IMR-90 (cell line): ENCODE measurements around the gene SCAMP2. TPM values are rescaled to one million over a fixed set of nuclear protein-coding genes. Genes with fewer than 3 reads are reported as not detected.

ENCODE experiments used
- ATAC-seq: fragments of 200-7000 bp; cut with Tn5 transposase; 2 replicates; pipeline ENCODE4 v1.9.1; 2020; ENCODE audit warnings: low read depth, mild to moderate bottlenecking, moderate library complexity
- BruUV-seq: library from RNA; stranded (reverse); fragments of 400-500 nt; replicated peaks from 2 replicates; lab custom pipeline; 2021; lab: Mats Ljungman, UMichigan
- CTCF ChIA-PET: fragments of 300-600 bp; formaldehyde crosslinking; extraction: SDS; loops from one replicate; lab custom pipeline; 2021; ENCODE audit warnings: antibody characterized with exemption; lab: Yijun Ruan, JAX
- POLR2A ChIA-PET: fragments of 300-600 bp; sonication (Branson Sonifier 250); formaldehyde crosslinking; loops from one replicate; lab custom pipeline; 2022; ENCODE audit warnings: antibody characterized with exemption; ENCODE audit not compliant: unreplicated experiment; lab: Charles Lee
- DNase-seq: peaks from one replicate; pipeline ENCODE4 v3.0.0; 2013
- H2AFZ ChIP-seq: replicated peaks from 2 replicates; pipeline ENCODE3; 2013; ENCODE audit warnings: low read length, mild to moderate bottlenecking; ENCODE audit not compliant: poor library complexity
- H2AK5ac ChIP-seq: 2 replicates; pipeline ENCODE4 v1.6.1; 2013; ENCODE audit warnings: low read depth, low read length, inconsistent platforms
- H2AK9ac ChIP-seq: replicated peaks from 2 replicates; pipeline ENCODE3; 2013; ENCODE audit warnings: mild to moderate bottlenecking, low read depth, low read length, moderate library complexity; ENCODE audit not compliant: poor library complexity
- H2BK120ac ChIP-seq: 2 replicates; pipeline ENCODE4 v1.6.1; 2013; ENCODE audit warnings: low read depth, low read length, inconsistent platforms
- H2BK15ac ChIP-seq: 3 replicates; pipeline ENCODE4 v1.6.1; 2013; ENCODE audit warnings: low read depth, low read length, inconsistent platforms
- H2BK20ac ChIP-seq: 2 replicates; pipeline ENCODE4 v1.6.1; 2013; ENCODE audit warnings: low read depth, mild to moderate bottlenecking, inconsistent platforms, low read length, moderate library complexity
- H2BK5ac ChIP-seq: 2 replicates; pipeline ENCODE4 v1.6.1; 2013; ENCODE audit warnings: mild to moderate bottlenecking, low read depth, low read length, inconsistent platforms; ENCODE audit not compliant: poor library complexity, severe bottlenecking
- H3K14ac ChIP-seq: replicated peaks from 2 replicates; pipeline ENCODE4 v1.6.1; 2013; ENCODE audit warnings: low read depth, low read length, inconsistent platforms
- H3K18ac ChIP-seq: 2 replicates; pipeline ENCODE4 v1.6.1; 2013; ENCODE audit warnings: low read depth, low read length, control low read depth
- H3K23ac ChIP-seq: 2 replicates; pipeline ENCODE4 v1.6.1; 2013; ENCODE audit warnings: low read depth, low read length, inconsistent platforms
- H3K27ac ChIP-seq: 2 replicates; pipeline ENCODE4 v1.5.1; 2013; ENCODE audit warnings: mild to moderate bottlenecking, control low read depth, low read length; ENCODE audit not compliant: insufficient read depth
- H3K27me3 ChIP-seq: 2 replicates; pipeline ENCODE4 v1.6.1; 2013; ENCODE audit warnings: low read length; ENCODE audit not compliant: control insufficient read depth, insufficient read depth
- H3K36me3 ChIP-seq: 2 replicates; pipeline ENCODE4 v1.6.1; 2013; ENCODE audit warnings: low read length, mixed read lengths; ENCODE audit not compliant: control insufficient read depth, insufficient read depth
- H3K4ac ChIP-seq: 2 replicates; pipeline ENCODE4 v1.6.1; 2013; ENCODE audit warnings: low read depth, low read length, inconsistent platforms
- H3K4me1 ChIP-seq: 2 replicates; pipeline ENCODE4 v1.6.1; 2013; ENCODE audit warnings: low read length, mixed read lengths; ENCODE audit not compliant: control insufficient read depth, insufficient read depth
- H3K4me2 ChIP-seq: 2 replicates; pipeline ENCODE4 v1.6.1; 2013; ENCODE audit warnings: low read depth, mild to moderate bottlenecking, control low read depth, low read length, moderate library complexity
- H3K4me3 ChIP-seq: 2 replicates; pipeline ENCODE4 v1.5.1; 2013; ENCODE audit warnings: low read depth, mild to moderate bottlenecking, control low read depth, low read length, moderate library complexity; ENCODE audit not compliant: insufficient read depth
- H3K56ac ChIP-seq: 2 replicates; pipeline ENCODE4 v1.6.1; 2013; ENCODE audit warnings: low read length, inconsistent platforms; ENCODE audit not compliant: insufficient read depth; ENCODE audit errors: extremely low read depth
- H3K79me1 ChIP-seq, 2 experiments: 2 replicates each; pipeline ENCODE4 v1.6.1; 2013; ENCODE audit warnings: low read length in 2 of 2, inconsistent platforms in 1 of 2, low read depth in 1 of 2
- H3K9ac ChIP-seq: 2 replicates; pipeline ENCODE4 v1.6.1; 2013; ENCODE audit warnings: low read depth, low read length, control low read depth
- H3K9me1 ChIP-seq: 2 replicates; pipeline ENCODE4 v1.6.1; 2013; ENCODE audit warnings: low read length, inconsistent platforms; ENCODE audit not compliant: insufficient read depth
- H3K9me3 ChIP-seq: 2 replicates; pipeline ENCODE4 v1.6.1; 2013; ENCODE audit warnings: low read length; ENCODE audit not compliant: control insufficient read depth, insufficient read depth
- H4K20me1 ChIP-seq: 2 replicates; pipeline ENCODE4 v1.6.1; 2013; ENCODE audit warnings: low read length, inconsistent platforms; ENCODE audit not compliant: insufficient read depth
- H4K5ac ChIP-seq: 2 replicates; pipeline ENCODE4 v1.6.1; 2013; ENCODE audit warnings: mild to moderate bottlenecking, low read depth, low read length, control low read depth
- H4K8ac ChIP-seq, 2 experiments: 2 replicates each; pipeline ENCODE4 v1.6.1; 2013; ENCODE audit warnings: low read depth in 2 of 2, low read length in 2 of 2, control low read depth in 1 of 2, inconsistent platforms in 1 of 2
- H4K91ac ChIP-seq: 2 replicates; pipeline ENCODE4 v1.6.1; 2013; ENCODE audit warnings: low read depth, low read length, inconsistent platforms; ENCODE audit not compliant: insufficient read depth
- FOS ChIP-seq: fragments of 150-350 bp; IDR thresholded peaks from 2 replicates; pipeline ENCODE4 v1.6.1; 2016; ENCODE audit warnings: low read depth, low read length
- MAFK ChIP-seq: IDR thresholded peaks from 2 replicates; pipeline ENCODE4 v1.6.1; 2012; ENCODE audit warnings: low read depth, low read length, improper control_type of control experiment
- MXI1 ChIP-seq: IDR thresholded peaks from 2 replicates; pipeline ENCODE4 v1.6.1; 2012; ENCODE audit warnings: low read depth, mild to moderate bottlenecking, low read length, moderate library complexity, borderline replicate concordance
- dilution Hi-C: fragments of 300-500 bp; cut with HindIII; formaldehyde crosslinking; loops from one replicate; pipeline ENCODE4 v1.14.3; 2018; ENCODE audit warnings: low sequenced_read_pairs; ENCODE audit not compliant: unreplicated experiment
- in situ Hi-C: fragments of 300-500 bp; cut with MboI; formaldehyde crosslinking; loops from 3 replicates; pipeline ENCODE4 v1.14.3; 2019; ENCODE audit warnings: low sequenced_read_pairs, inconsistent platforms, mixed read lengths
- intact Hi-C: fragments of 100-400 bp; cut with micrococcal nuclease; formaldehyde crosslinking; loops from 2 replicates; pipeline ENCODE4 v1.10.0; 2022
- polyA plus RNA-seq, 3 experiments: library from polyadenylated mRNA; depleted of rRNA; stranded (reverse); fragments of >200 nt; gene quantifications; 2 replicates each; pipeline ENCODE4 v1.2.3, GENCODE V29; 2012; ENCODE audit warnings: low replicate concordance in 1 of 3
- total RNA-seq: library from RNA; depleted of rRNA; stranded (reverse); fragments of >200 nt; gene quantifications from 2 replicates; pipeline ENCODE4 v1.2.3, GENCODE V29; 2012

The SCAMP2 gene
- total and polyA plus RNA-seq, 2 of the 4 experiments (the other 2 are of a cell fraction), result 25.8 to 111 TPM

- CTCF ChIA-PET, result interaction anchor here (0.7 to 1.2 kb wide), 2 partner anchors 86 to 175 kb away, joined by 3 to 6 read pairs; no protein-coding TSS in a partner anchor
These were observed 3.8 kb downstream of the SCAMP2 start for GRCh38 chr15:74869372-74869725.

More at GRCh38 chr15:74869372-74869725, 3.8 kb downstream of the SCAMP2 start:
- no peak overlapping the region for H2BK15ac ChIP-seq
- no peak overlapping the region for H3K27ac ChIP-seq
- no peak overlapping the region for H2AFZ ChIP-seq
- H2BK20ac ChIP-seq, result no peak overlapping the region
- H3K4me2 ChIP-seq, result no peak overlapping the region
- no peak overlapping the region for H3K14ac ChIP-seq
- H3K9ac ChIP-seq, result no peak overlapping the region
- no peak overlapping the region for H4K91ac ChIP-seq
- H4K5ac ChIP-seq, result no peak overlapping the region
- H3K4ac ChIP-seq, result no peak overlapping the region
- H2AK5ac ChIP-seq, result no peak overlapping the region
- ATAC-seq (no peak), DNase-seq (no peak)
- peaks cover 18% of the 10 kb centered on the region for H3K4me1 ChIP-seq
- peaks cover 16 to 85% of the 10 kb centered on the region in 2 experiments for H3K79me1 ChIP-seq
- H4K8ac ChIP-seq, result no peak overlapping the region
- H4K20me1 ChIP-seq, result peaks cover 73% of the 10 kb centered on the region
- no peak overlapping the region for H2AK9ac ChIP-seq
- TF ChIP-seq MXI1 (no peak), FOS (no peak), MAFK (no peak)
- H3K9me3 ChIP-seq, result no peaks in the 10 kb centered on the region
- no peak overlapping the region for H3K18ac ChIP-seq
- dilution Hi-C loops, result no loop called here
- peaks cover 41% of the 10 kb centered on the region for H3K9me1 ChIP-seq
- no peaks in the 10 kb centered on the region for H3K27me3 ChIP-seq
- intact Hi-C loops, result no loop called here
- no TSS peak for BruUV-seq
- H3K23ac ChIP-seq, result no peak overlapping the region
- in situ Hi-C loops, result no loop called here
- H3K56ac ChIP-seq, result no peak overlapping the region
- POLR2A ChIA-PET, result no interaction called here
- H2BK5ac ChIP-seq, result no peak overlapping the region
- peaks cover 2% of the 10 kb centered on the region for H3K36me3 ChIP-seq
- no peak overlapping the region for H3K4me3 ChIP-seq
- no peak overlapping the region for H2BK120ac ChIP-seq
